Upper lobe of left lung (tissue), 4 donors: ENCODE results near the gene NBPF3.

ENCODE experiments used
- CTCF ChIP-seq, 6 experiments: fragments of 450-650 bp in 4 of 6; fragments of 200-600 bp in 2 of 6; sonication (generic) in 2 of 6; IDR thresholded peaks; one replicate each; pipeline ENCODE4 v1.5.1; 2016 to 2019; ENCODE audit warnings: antibody characterized with exemption in 6 of 6
- POLR2A ChIP-seq, 4 donors: fragments of 450-650 bp; IDR thresholded peaks; one replicate each; pipeline ENCODE4 v1.5.1; 2016 to 2017; ENCODE audit warnings: antibody characterized with exemption in 4 of 4, mild to moderate bottlenecking in 2 of 4
- POLR2AphosphoS5 ChIP-seq, 2 donors: sonication (generic); formaldehyde crosslinking; IDR thresholded peaks; one replicate each; pipeline ENCODE4 v1.5.1; 2017; ENCODE audit warnings: antibody characterized with exemption in 2 of 2

GRCh38 chr1:21447311-21447710, 7.4 kb downstream of the NBPF3 start:
- TF ChIP-seq POLR2A (IDR thresholded peaks at IDR 0.05), result no peak
- TF ChIP-seq CTCF (IDR thresholded peaks at IDR 0.05), result no peak
- TF ChIP-seq POLR2AphosphoS5 (IDR thresholded peaks at IDR 0.05), result no peak
